ENCODE measurements around the gene CD74. TPM values are rescaled to one million over a fixed set of nuclear protein-coding genes. Genes with fewer than 3 reads are reported as not detected.
A peak's percentile ranks its signal among the peaks of the same experiment; 100 is the strongest.

Gene CD74
- total RNA-seq, result 0.32 and 3.0 TPM in 2 replicates

DNA sequence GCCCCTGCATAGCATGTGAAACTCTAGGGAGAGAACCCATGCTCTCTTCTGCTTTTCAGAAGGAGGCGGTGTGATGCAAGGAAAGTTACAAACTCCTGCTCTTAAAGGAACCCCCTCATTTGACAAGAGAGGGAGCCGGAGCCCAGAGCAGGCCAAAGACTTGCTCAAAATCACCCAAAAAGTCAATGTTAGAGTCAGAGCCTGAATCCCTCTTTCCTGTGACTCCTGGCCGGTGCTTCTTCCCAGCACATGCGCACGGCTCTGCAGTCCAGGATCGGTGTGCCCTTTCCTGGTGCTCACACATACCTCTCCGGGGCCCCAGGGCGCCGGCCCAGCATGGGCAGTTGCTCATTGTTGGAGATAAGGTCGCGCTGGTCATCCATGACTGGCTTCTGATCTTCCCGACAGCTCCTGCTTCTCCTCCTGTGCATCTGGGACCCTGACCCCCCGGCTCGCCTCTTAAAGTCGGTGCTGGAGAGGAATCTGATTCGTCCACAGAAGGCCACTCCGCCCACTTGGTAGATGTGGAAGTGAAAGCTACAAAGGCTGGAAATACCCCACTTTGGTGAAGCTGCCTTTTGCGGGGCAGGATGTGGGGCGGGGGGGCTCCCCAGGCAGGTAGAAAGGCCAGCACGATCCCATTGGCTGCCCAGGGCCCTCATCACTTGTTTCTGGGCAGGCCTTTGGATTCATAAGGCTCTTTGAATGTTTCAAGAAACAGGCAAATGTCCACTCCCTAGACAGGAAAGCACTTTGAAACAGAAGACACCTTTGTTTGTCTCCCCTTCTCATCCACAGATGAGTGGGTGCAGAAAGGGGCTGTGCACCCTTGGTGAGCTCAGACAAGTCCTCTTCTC lies at the start of gene CD74:
Gene CD74, minus strand, starts transcription at position 592 of the 857 bp plus-strand sequence. Its CDS starts 161 bp downstream, at position 431.
- DNase-seq (ENCODE audit: low read depth), result peak; percentile 44
- H3K4me3 ChIP-seq (ENCODE audit: low read depth, low read length), result peak within 1 kb of the TSS; percentile 4
- TF ChIP-seq, protein P1, sequence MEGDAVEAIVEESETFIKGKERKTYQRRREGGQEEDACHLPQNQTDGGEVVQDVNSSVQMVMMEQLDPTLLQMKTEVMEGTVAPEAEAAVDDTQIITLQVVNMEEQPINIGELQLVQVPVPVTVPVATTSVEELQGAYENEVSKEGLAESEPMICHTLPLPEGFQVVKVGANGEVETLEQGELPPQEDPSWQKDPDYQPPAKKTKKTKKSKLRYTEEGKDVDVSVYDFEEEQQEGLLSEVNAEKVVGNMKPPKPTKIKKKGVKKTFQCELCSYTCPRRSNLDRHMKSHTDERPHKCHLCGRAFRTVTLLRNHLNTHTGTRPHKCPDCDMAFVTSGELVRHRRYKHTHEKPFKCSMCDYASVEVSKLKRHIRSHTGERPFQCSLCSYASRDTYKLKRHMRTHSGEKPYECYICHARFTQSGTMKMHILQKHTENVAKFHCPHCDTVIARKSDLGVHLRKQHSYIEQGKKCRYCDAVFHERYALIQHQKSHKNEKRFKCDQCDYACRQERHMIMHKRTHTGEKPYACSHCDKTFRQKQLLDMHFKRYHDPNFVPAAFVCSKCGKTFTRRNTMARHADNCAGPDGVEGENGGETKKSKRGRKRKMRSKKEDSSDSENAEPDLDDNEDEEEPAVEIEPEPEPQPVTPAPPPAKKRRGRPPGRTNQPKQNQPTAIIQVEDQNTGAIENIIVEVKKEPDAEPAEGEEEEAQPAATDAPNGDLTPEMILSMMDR (IDR thresholded peaks at IDR 0.05; ENCODE audit: insufficient read depth, low read depth, low read length), result no peak

DNA sequence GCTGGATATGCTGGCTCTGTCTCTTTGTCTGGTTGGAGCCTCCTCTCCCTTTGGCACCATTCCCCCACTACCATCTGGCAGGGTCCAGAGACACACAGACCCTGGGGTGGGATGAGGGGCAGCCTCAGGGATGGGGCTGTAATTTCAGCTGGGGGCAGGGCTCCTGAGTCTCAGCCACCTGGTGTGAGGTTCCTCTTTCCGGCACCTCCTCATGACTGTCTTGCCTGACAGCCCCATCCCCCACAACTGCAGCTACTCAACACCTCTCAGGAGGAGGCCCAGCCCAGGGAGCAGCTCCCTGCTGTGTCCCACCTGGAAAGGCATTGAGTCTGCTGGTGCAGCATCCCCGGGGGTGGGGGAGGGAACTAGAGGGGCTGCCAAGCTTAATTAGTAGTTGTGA lies 48.5 kb upstream of the CD74 start:
- H3K4me3 ChIP-seq (ENCODE audit: low read depth, low read length), result no peak overlapping the region
- TF ChIP-seq, protein P1 (IDR thresholded peaks at IDR 0.05; ENCODE audit: insufficient read depth, low read depth, low read length), result no peak
- DNase-seq (ENCODE audit: low read depth), result no peak

DNA sequence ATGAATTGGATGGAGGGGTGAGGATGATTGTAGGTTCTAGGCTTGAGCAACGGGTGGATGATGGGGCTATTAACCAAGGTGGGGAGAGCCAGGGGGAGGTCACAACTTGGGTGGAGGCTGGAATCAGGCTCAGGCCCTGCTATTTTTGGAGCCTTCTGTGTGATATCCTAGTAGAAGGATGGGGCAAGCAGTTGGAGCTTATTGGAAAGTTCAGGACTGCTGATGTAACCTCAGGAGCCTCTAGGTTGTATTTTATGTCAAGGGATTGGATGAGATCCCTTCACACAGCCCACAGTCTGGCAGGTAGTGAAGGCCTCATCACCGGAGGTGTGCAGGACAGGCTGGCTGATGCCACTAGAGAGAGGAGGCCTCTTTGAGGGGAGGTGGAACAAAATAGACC lies 48.1 kb upstream of the CD74 start:
- TF ChIP-seq, protein P1 (IDR thresholded peaks at IDR 0.05; ENCODE audit: insufficient read depth, low read depth, low read length), result no peak
- DNase-seq (ENCODE audit: low read depth), result no peak
- H3K4me3 ChIP-seq (ENCODE audit: low read depth, low read length), result no peak overlapping the region

DNA sequence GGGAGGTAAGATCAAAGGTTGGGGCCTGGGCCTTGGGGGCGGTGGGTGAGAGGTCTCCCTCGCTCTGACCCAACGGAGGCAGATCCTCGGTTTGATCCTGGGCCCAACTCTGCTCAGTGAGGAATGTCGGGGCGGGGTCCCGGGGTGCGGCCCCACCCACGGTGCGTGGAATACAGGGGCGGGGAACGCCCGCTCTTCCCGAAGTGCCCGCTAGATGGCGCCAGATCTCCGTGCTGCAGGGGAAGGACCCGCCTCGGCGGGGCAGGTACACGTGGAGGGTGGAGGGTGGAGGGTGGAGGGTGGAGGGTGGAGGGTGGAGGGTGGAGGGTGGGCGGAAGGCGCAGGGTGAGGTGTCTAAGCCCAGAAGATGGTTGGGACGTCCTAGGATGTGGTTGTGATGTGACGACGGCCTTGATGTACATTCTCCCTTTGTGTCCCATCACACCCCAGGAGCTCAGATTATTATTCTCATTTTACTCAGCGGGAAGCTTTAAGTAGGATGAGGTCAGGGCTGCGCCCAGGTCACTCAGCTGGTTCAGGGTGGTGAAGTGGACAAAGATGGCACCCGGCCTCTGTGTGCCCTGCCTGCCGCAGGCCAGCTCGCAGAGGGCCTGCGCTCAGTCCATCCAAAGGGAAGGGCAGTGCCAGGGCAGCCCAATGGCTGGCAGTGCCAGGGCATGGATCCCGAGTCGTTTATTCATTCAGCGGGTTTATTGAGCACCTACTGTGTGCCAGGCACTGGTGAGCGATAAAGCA lies 46.3 kb upstream of the CD74 start:
- TF ChIP-seq, protein P1 (IDR thresholded peaks at IDR 0.05; ENCODE audit: insufficient read depth, low read depth, low read length), result peak; percentile 75
- peak overlapping the region; percentile 23 for H3K4me3 ChIP-seq (ENCODE audit: low read depth, low read length)

DNA sequence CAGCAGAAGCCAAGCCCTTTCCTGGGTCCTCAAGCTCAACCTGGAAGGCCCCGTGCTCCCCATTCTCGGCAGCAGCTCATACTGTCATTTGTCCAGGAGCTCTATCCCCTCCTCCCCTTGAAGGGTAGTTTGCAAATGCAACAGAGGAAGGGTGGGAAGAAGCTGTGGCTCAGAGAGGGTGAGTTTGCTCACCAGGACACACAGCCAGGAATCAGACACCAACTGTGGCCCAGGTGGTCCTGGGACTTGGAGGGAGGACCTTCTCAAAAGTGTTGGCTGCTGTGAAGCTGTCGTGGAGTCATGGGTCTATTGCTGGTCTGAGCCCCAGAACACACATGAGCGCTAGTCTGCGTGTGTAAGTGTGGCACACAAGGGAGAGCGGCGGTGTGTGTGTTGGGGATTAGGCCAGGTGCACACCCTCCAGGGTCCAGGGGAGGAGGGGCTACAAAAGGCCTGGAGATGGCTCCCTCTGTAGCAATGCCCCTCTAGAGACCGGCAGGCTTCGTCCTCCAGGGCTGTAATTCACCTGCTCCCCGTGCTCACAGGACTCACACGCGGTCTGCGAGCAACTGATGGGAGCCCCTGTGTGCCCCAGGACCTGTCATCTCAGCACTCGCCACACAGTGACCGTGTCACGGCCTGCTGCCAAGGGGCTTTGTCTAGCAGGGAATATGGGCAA lies 45.0 kb upstream of the CD74 start:
- H3K4me3 ChIP-seq (ENCODE audit: low read depth, low read length), result no peak overlapping the region
- TF ChIP-seq, protein P1 (IDR thresholded peaks at IDR 0.05; ENCODE audit: insufficient read depth, low read depth, low read length), result no peak
- DNase-seq (ENCODE audit: low read depth), result no peak

More for the DNA sequence above, 46.3 kb upstream of the CD74 start:
- DNase-seq (ENCODE audit: low read depth), result peak; percentile 53

DNA sequence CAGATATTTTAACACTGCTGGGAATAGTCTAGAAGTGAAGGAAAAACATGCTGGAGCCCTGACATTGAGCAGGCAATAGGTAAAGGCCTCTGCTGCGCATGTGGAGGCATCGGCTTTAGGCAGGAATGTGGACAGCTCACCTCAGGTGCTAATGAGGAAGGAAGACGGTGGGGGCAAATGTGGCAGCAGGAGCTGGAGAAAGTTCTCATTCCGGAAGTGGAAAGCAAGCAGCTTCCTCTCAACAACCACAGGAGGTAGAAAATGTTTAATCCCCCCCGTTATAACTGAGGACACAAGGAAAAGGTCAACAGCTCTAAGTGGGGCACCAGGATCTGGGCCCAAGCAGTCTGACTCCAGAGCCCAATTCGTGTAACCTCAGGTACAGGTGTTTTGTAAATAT lies 44.4 kb upstream of the CD74 start:
- no peak for DNase-seq (ENCODE audit: low read depth)
- H3K4me3 ChIP-seq (ENCODE audit: low read depth, low read length), result no peak overlapping the region
- TF ChIP-seq, protein P1 (IDR thresholded peaks at IDR 0.05; ENCODE audit: insufficient read depth, low read depth, low read length), result no peak

Data from fibroblast of villous mesenchyme (primary cell).